Endothelial cell of umbilical vein (primary cell): ENCODE measurements around the gene SPRY1. TPM values are rescaled to one million over a fixed set of nuclear protein-coding genes. Genes with fewer than 3 reads are reported as not detected.

Source experiments
- BruUV-seq: library from RNA; stranded (reverse); fragments of 400-500 nt; replicated peaks from 2 replicates; lab custom pipeline; 2021; lab: Mats Ljungman, UMichigan
- CTCF ChIA-PET: fragments of 300-600, 350-600 bp; sonication (Branson Sonifier 250); formaldehyde crosslinking; loops from one replicate; lab custom pipeline; 2021; ENCODE audit warnings: antibody characterized with exemption, inconsistent platforms; lab: Charles Lee
- POLR2A ChIA-PET: fragments of 300-600, 350-600 bp; sonication (Branson Sonifier 250); formaldehyde crosslinking; loops from one replicate; lab custom pipeline; 2021; ENCODE audit warnings: antibody characterized with exemption, inconsistent platforms; lab: Charles Lee
- DNase-seq: peaks from one replicate; pipeline ENCODE4 v3.0.0-alpha.2; 2011; ENCODE audit warnings: low read depth, low spot score
- FAIRE-seq: peaks from 2 replicates; lab custom pipeline; 2011; peaks lifted over from hg19 to GRCh38; lab: Jason Lieb, UNC
- H2AFZ ChIP-seq: 2 replicates; pipeline ENCODE4 v1.6.0; 2012; ENCODE audit warnings: low read depth, low read length, control low read depth, inconsistent platforms
- H3K27ac ChIP-seq: 2 replicates; pipeline ENCODE4 v1.5.1; 2011; ENCODE audit warnings: low read depth, mild to moderate bottlenecking, control low read depth, low read length, moderate library complexity; ENCODE audit not compliant: insufficient read depth
- H3K27me3 ChIP-seq, 2 experiments: 2 replicates each; pipeline versions ENCODE4 v1.6.0 to v1.6.1; 2011; ENCODE audit warnings: low read length in 2 of 2, mixed read lengths in 1 of 2; ENCODE audit not compliant: control insufficient read depth in 2 of 2, insufficient read depth in 2 of 2
- H3K36me3 ChIP-seq, 2 experiments: 2 replicates in 1 of 2; 3 replicates in 1 of 2; pipeline ENCODE4 v1.5.1; 2011; ENCODE audit warnings: low read length in 2 of 2, mild to moderate bottlenecking in 1 of 2, moderate library complexity in 1 of 2; ENCODE audit not compliant: control insufficient read depth in 2 of 2, insufficient read depth in 2 of 2; ENCODE audit errors: extremely low read depth in 1 of 2
- H3K4me1 ChIP-seq: 3 replicates; pipeline ENCODE4 v1.5.1; 2011; ENCODE audit warnings: mild to moderate bottlenecking, low read length; ENCODE audit not compliant: control insufficient read depth, insufficient read depth; ENCODE audit errors: extremely low read depth
- H3K4me2 ChIP-seq: 2 replicates; pipeline ENCODE4 v1.6.1; 2011; ENCODE audit warnings: low read length, control low read depth, mixed read lengths; ENCODE audit not compliant: insufficient read depth
- H3K4me3 ChIP-seq, 3 experiments: fragments of 200-600 bp in 1 of 3; sonication (generic), shearing (Covaris generic) in 1 of 3; replicated peaks in 1 of 3; 2 replicates each; pipeline ENCODE4 v1.5.1; 2011 to 2016; ENCODE audit warnings: control low read depth in 3 of 3, low read length in 3 of 3, mild to moderate bottlenecking in 2 of 3, inconsistent platforms in 1 of 3, low read depth in 1 of 3, moderate library complexity in 1 of 3; ENCODE audit not compliant: insufficient read depth in 1 of 3
- H3K79me2 ChIP-seq: 2 replicates; pipeline ENCODE4 v1.6.0; 2012; ENCODE audit warnings: low read length, inconsistent platforms; ENCODE audit not compliant: control insufficient read depth, insufficient read depth
- H3K9ac ChIP-seq: replicated peaks from 2 replicates; pipeline ENCODE3; 2011; ENCODE audit warnings: low read length, control low read depth; ENCODE audit not compliant: insufficient read depth; ENCODE audit errors: extremely low read depth
- H3K9me1 ChIP-seq: replicated peaks from 3 replicates; pipeline ENCODE4 v1.6.0; 2011; ENCODE audit warnings: mild to moderate bottlenecking, low read length; ENCODE audit not compliant: control insufficient read depth, insufficient read depth; ENCODE audit errors: extremely low read depth
- H3K9me3 ChIP-seq: replicated peaks from 2 replicates; pipeline ENCODE4 v1.5.1; 2012; ENCODE audit warnings: low read length, inconsistent platforms; ENCODE audit not compliant: control insufficient read depth, insufficient read depth
- H4K20me1 ChIP-seq: replicated peaks from 2 replicates; pipeline ENCODE3; 2011; ENCODE audit warnings: mild to moderate bottlenecking, low read length; ENCODE audit not compliant: control insufficient read depth, insufficient read depth; ENCODE audit errors: extremely low read depth
- CTCF ChIP-seq, 2 donors: IDR thresholded peaks; 1 replicate in 1 of 2; 2 replicates in 1 of 2; pipeline ENCODE4 v1.5.1; 2011; ENCODE audit warnings: low read length in 2 of 2, mild to moderate bottlenecking in 2 of 2, moderate library complexity in 2 of 2, control low read depth in 1 of 2, inconsistent platforms in 1 of 2, low read depth in 1 of 2; ENCODE audit not compliant: insufficient read depth in 1 of 2; ENCODE audit errors: extremely low read depth in 1 of 2
- EZH2 ChIP-seq: IDR thresholded peaks from 2 replicates; pipeline ENCODE4 v1.6.1; 2012; ENCODE audit warnings: borderline replicate concordance, low read depth, mild to moderate bottlenecking, moderate library complexity, low read length, inconsistent platforms; ENCODE audit not compliant: severe bottlenecking
- FOS ChIP-seq: IDR thresholded peaks from 2 replicates; pipeline ENCODE4 v1.6.1; 2011; ENCODE audit warnings: mild to moderate bottlenecking, low read length, moderate library complexity, borderline replicate concordance; ENCODE audit not compliant: insufficient read depth
- GATA2 ChIP-seq: IDR thresholded peaks from 2 replicates; pipeline ENCODE4 v1.7.0; 2011; ENCODE audit warnings: low read depth, mild to moderate bottlenecking, moderate library complexity, mixed read lengths, low read length; ENCODE audit not compliant: insufficient read length, insufficient read depth
- JUN ChIP-seq: IDR thresholded peaks from 2 replicates; pipeline ENCODE4 v1.6.1; 2011; ENCODE audit warnings: borderline replicate concordance, low read depth; ENCODE audit not compliant: insufficient read length, insufficient read depth
- MAX ChIP-seq: IDR thresholded peaks from 2 replicates; pipeline ENCODE4 v1.6.1; 2011; ENCODE audit not compliant: insufficient read depth, insufficient read length
- MYC ChIP-seq: IDR thresholded peaks from one replicate; pipeline ENCODE4 v1.6.1; 2011; ENCODE audit warnings: mild to moderate bottlenecking, low read depth, low read length
- POLR2A ChIP-seq: IDR thresholded peaks from 2 replicates; pipeline ENCODE4 v1.6.1; 2012; ENCODE audit warnings: low read depth, mild to moderate bottlenecking, control low read depth, low read length
- POLR2AphosphoS5 ChIP-seq: IDR thresholded peaks from 2 replicates; pipeline ENCODE4 v1.6.1; 2012; ENCODE audit warnings: low read depth, mild to moderate bottlenecking, control low read depth, low read length, moderate library complexity; ENCODE audit not compliant: insufficient read depth
- dilution Hi-C: fragments of 300-500 bp; cut with MboI; formaldehyde crosslinking; loops from one replicate; pipeline ENCODE4 v1.15.0; 2019; ENCODE audit warnings: low sequenced_read_pairs; ENCODE audit not compliant: extremely low pct_ligation_motif_present
- intact Hi-C: fragments of 100-400 bp; cut with micrococcal nuclease; formaldehyde crosslinking; loops from one replicate; pipeline ENCODE4 v1.10.0; 2022
- polyA plus RNA-seq, 4 experiments: library from polyadenylated mRNA; depleted of rRNA in 3 of 4; stranded (reverse) in 3 of 4; unstranded in 1 of 4; fragments of >200 nt; gene quantifications; 2 replicates each; pipeline versions ENCODE4 v1.2.1 to v1.2.3, GENCODE V29; 2011 to 2012; ENCODE audit warnings: missing spikeins in 1 of 4
- total RNA-seq: library from RNA; stranded (reverse); gene quantifications from 2 replicates; pipeline ENCODE4 v1.2.3, GENCODE V29; 2021

SPRY1 gene
- total and polyA plus RNA-seq, 2 donors (not counting 3 experiments of a cell fraction or from before 2014, with no cell fraction given): 14.1 to 43.7 TPM

- DNase-seq (no peak), FAIRE-seq (no peak)
- Histone ChIP-seq H3K4me1 (peaks cover 24% of the 10 kb centered on the region), H3K27ac (no peak overlapping the region), H3K9ac (no peak overlapping the region), H3K4me3 (no peak overlapping the region), H2AFZ (no peak overlapping the region), H3K36me3 (no peaks in the 10 kb centered on the region), H3K4me2 (no peak overlapping the region), H4K20me1 (no peaks in the 10 kb centered on the region), H3K27me3 (no peaks in the 10 kb centered on the region), H3K9me3 (no peaks in the 10 kb centered on the region), H3K9me1 (no peaks in the 10 kb centered on the region), H3K79me2 (no peaks in the 10 kb centered on the region)
- ChIA-PET CTCF (no interaction called here), POLR2A (no interaction called here)
- TF ChIP-seq MYC: no peak
- TF ChIP-seq CTCF (IDR thresholded peaks at IDR 0.05; ENCODE audit: extremely low read depth in 1 of 2, insufficient read depth in 1 of 2, low read depth in 1 of 2, low read length in 2 of 2): no peak
- no peak for TF ChIP-seq JUN
- no peak for TF ChIP-seq POLR2AphosphoS5
- TF ChIP-seq FOS: no peak
- no peak for TF ChIP-seq POLR2A
- TF ChIP-seq EZH2: no peak
- TF ChIP-seq MAX: no peak
- no peak for TF ChIP-seq GATA2
- no TSS peak for BruUV-seq
- intact Hi-C loops (no loop called here), dilution Hi-C loops (no loop called here)
Observed at GRCh38 chr4:123381996-123382395, 14.6 kb upstream of the SPRY1 start.
